GM12878 (cell line): ENCODE results near the gene MXD4. TPM values are rescaled to one million over a fixed set of nuclear protein-coding genes. Genes with fewer than 3 reads are reported as not detected.

Experiments used
- ATAC-seq: fragments of 200-7000 bp; cut with Tn5 transposase; 3 replicates; pipeline ENCODE4 v1.9.1; 2020; ENCODE audit warnings: mild to moderate bottlenecking, moderate library complexity
- BruUV-seq: library from RNA; stranded (reverse); fragments of 400-500 nt; replicated peaks from 2 replicates; lab custom pipeline; 2021; lab: Mats Ljungman, UMichigan
- CTCF ChIA-PET: fragments of 300-600 bp; sonication (Branson Sonifier 250); formaldehyde crosslinking; extraction: SDS; loops from one replicate; lab custom pipeline; 2021; ENCODE audit warnings: inconsistent platforms; lab: Yijun Ruan, JAX
- POLR2A ChIA-PET: fragments of 350-600 bp; formaldehyde crosslinking; extraction: SDS; loops from one replicate; lab custom pipeline; 2021; ENCODE audit warnings: inconsistent platforms; lab: Charles Lee
- RAD21 ChIA-PET: fragments of 300-600 bp; sonication (Branson Sonifier 250); formaldehyde crosslinking; loops from one replicate; lab custom pipeline; 2023; ENCODE audit warnings: antibody characterized with exemption; ENCODE audit not compliant: unreplicated experiment; lab: Charles Lee
- SMC1A ChIA-PET: fragments of 300-600 bp; sonication (Branson Sonifier 250); formaldehyde crosslinking; loops from one replicate; lab custom pipeline; 2023; ENCODE audit not compliant: unreplicated experiment, uncharacterized antibody; lab: Charles Lee
- DNase-seq: peaks from one replicate; pipeline ENCODE4 v3.0.0-alpha.2; 2011; ENCODE audit warnings: low read depth, low spot score
- FAIRE-seq: peaks from 3 replicates; lab custom pipeline; 2011; peaks lifted over from hg19 to GRCh38; lab: Jason Lieb, UNC
- H2AFZ ChIP-seq: 2 replicates; pipeline ENCODE4 v1.6.0; 2011; ENCODE audit warnings: low read depth, low read length, control low read depth; ENCODE audit not compliant: control insufficient read depth
- H3K27ac ChIP-seq: 2 replicates; pipeline ENCODE4 v1.5.1; 2011; ENCODE audit warnings: control low read depth; ENCODE audit not compliant: control insufficient read depth, insufficient read depth
- H3K27me3 ChIP-seq, 2 experiments: replicated peaks in 1 of 2; 2 replicates each; pipeline versions ENCODE4 v1.6.0 to v1.6.1; 2011; ENCODE audit warnings: low read length in 1 of 2; ENCODE audit not compliant: control insufficient read depth in 2 of 2, insufficient read depth in 2 of 2
- H3K36me3 ChIP-seq, 2 experiments: 2 replicates each; pipeline ENCODE4 v1.5.1; 2011; ENCODE audit warnings: low read length in 1 of 2; ENCODE audit not compliant: control insufficient read depth in 2 of 2, insufficient read depth in 2 of 2
- H3K4me1 ChIP-seq: 2 replicates; pipeline ENCODE4 v1.6.1; 2011; ENCODE audit warnings: mild to moderate bottlenecking, low read length, moderate library complexity, mixed read lengths; ENCODE audit not compliant: control insufficient read depth, insufficient read depth
- H3K4me2 ChIP-seq: 2 replicates; pipeline ENCODE4 v1.6.0; 2011; ENCODE audit warnings: control low read depth; ENCODE audit not compliant: control insufficient read depth, insufficient read depth
- H3K4me3 ChIP-seq: fragments of 200-600 bp; sonication (generic); 2 replicates; pipeline ENCODE4 v1.5.1; 2016
- H3K79me2 ChIP-seq: 2 replicates; pipeline ENCODE4 v1.6.0; 2011; ENCODE audit warnings: low read length; ENCODE audit not compliant: control insufficient read depth, insufficient read depth
- H3K9ac ChIP-seq: 2 replicates; pipeline ENCODE4 v1.8.0; 2011; ENCODE audit warnings: low read length, control low read depth, mixed read lengths; ENCODE audit not compliant: control insufficient read depth, insufficient read depth
- H3K9me3 ChIP-seq: replicated peaks from 3 replicates; pipeline ENCODE4 v1.5.1; 2011; ENCODE audit warnings: mild to moderate bottlenecking, low read length; ENCODE audit not compliant: control insufficient read depth, insufficient read depth
- H4K20me1 ChIP-seq: 2 replicates; pipeline ENCODE4 v1.6.0; 2011; ENCODE audit not compliant: control insufficient read depth, insufficient read depth
- BCL3 ChIP-seq: IDR thresholded peaks from 2 replicates; pipeline ENCODE4 v1.6.1; 2011; ENCODE audit warnings: borderline replicate concordance, low read depth, mild to moderate bottlenecking, moderate library complexity, low read length; ENCODE audit not compliant: insufficient read depth, poor library complexity, severe bottlenecking
- CBFB ChIP-seq: IDR thresholded peaks from 2 replicates; pipeline ENCODE4 v1.6.1; 2016; ENCODE audit warnings: antibody characterized with exemption, low read depth
- HDAC6 ChIP-seq: fragments of 200-600 bp; sonication (generic); IDR thresholded peaks from one replicate; pipeline ENCODE4 v1.8.0; 2017; ENCODE audit warnings: antibody characterized with exemption; ENCODE audit not compliant: unreplicated experiment
- IRF3 ChIP-seq: fragments of 450-650 bp; IDR thresholded peaks from 2 replicates; pipeline ENCODE4 v1.6.1; 2014; ENCODE audit warnings: mild to moderate bottlenecking
- KAT2A ChIP-seq: conservative IDR thresholded peaks from 2 replicates; pipeline ENCODE4 v1.6.1; 2011; ENCODE audit warnings: low read depth, low read length; ENCODE audit not compliant: control insufficient read depth
- MAX ChIP-seq: IDR thresholded peaks from 2 replicates; pipeline ENCODE4 v1.6.1; 2012; ENCODE audit warnings: low read depth, low read length, improper control_type of control experiment
- PAX5 ChIP-seq: IDR thresholded peaks from 2 replicates; pipeline ENCODE4 v1.6.1; 2011; ENCODE audit warnings: low read depth, low read length, borderline replicate concordance
- POU2F2 ChIP-seq: IDR thresholded peaks from 3 replicates; pipeline ENCODE4 v1.6.1; 2011; ENCODE audit warnings: low read depth, mild to moderate bottlenecking, low read length, borderline replicate concordance
- USF2 ChIP-seq: IDR thresholded peaks from 2 replicates; pipeline ENCODE4 v1.6.1; 2011; ENCODE audit warnings: low read depth, low read length, improper control_type of control experiment, borderline replicate concordance
- YY1 ChIP-seq: IDR thresholded peaks from 2 replicates; pipeline ENCODE4 v1.6.1; 2011; ENCODE audit warnings: low read depth, mild to moderate bottlenecking, low read length
- ZBTB4 ChIP-seq: fragments of 450-650 bp; formaldehyde crosslinking; IDR thresholded peaks from 2 replicates; pipeline ENCODE4 v1.4.0; 2022; ENCODE audit warnings: mild to moderate bottlenecking, moderate library complexity
- WGBS: methylation state at CpG from one replicate; pipeline ENCODE4 v1.1.6; 2016; ENCODE audit warnings: low lambda C conversion rate; ENCODE audit not compliant: insufficient replicate concordance, insufficient coverage; ENCODE audit errors: missing lambda C conversion rate; 5-methylcytosine and 5-hydroxymethylcytosine counted together
- in situ Hi-C: fragments of 300-500 bp; cut with MboI; formaldehyde crosslinking; loops from 9 replicates; pipeline ENCODE4 v1.14.3; 2018; ENCODE audit warnings: mixed read lengths
- intact Hi-C: fragments of 100-400 bp; cut with micrococcal nuclease; formaldehyde crosslinking; loops from one replicate; pipeline ENCODE4 v1.14.2; 2022; ENCODE audit not compliant: unreplicated experiment
- polyA plus RNA-seq, 11 experiments: library from polyadenylated mRNA; depleted of rRNA in 4 of 11; unstranded in 6 of 11; stranded (reverse) in 5 of 11; fragments of >200 nt; fragmentation: Nextera tagmentation in 4 of 11; fragmentation: Illumina TruSeq in 1 of 11; extraction: Ambion mirVana in 4 of 11; extraction: Trizol in 1 of 11; gene quantifications; 1 replicate in 1 of 11; 2 replicates in 10 of 11; pipeline versions ENCODE4 v1.2.1 to v1.2.3, GENCODE V29; 2011 to 2016; ENCODE audit warnings: inconsistent platforms in 2 of 11, missing spikeins in 2 of 11, low read depth in 1 of 11
- total RNA-seq, 4 experiments: library from RNA; depleted of rRNA in 3 of 4; stranded (reverse); fragments of >200 nt in 3 of 4; fragmentation: Illumina TruSeq in 1 of 4; extraction: Trizol in 1 of 4; gene quantifications; 2 replicates each; pipeline versions ENCODE4 v1.2.1 to v1.2.3, GENCODE V29; 2013 to 2021

MXD4 gene
- total and polyA plus RNA-seq, 10 of the 15 experiments (the other 5 are each of a cell fraction or from before 2014, with no cell fraction given), result 0.21 to 25.6 (median 5.2) TPM

- no peak overlapping the region for H2AFZ ChIP-seq
- in situ Hi-C loops (no loop called here), intact Hi-C loops (no loop called here)
- no peak overlapping the region for H3K27ac ChIP-seq
- no peak overlapping the region for H3K9ac ChIP-seq
- TF ChIP-seq CBFB, result no peak
- TF ChIP-seq YY1, result no peak
- TF ChIP-seq ZBTB4 (CRISPR knock-in tag), result no peak
- no peak for TF ChIP-seq USF2
- no peak for TF ChIP-seq POU2F2
- no peak for TF ChIP-seq IRF3
- no peak for TF ChIP-seq BCL3
- no peak for TF ChIP-seq MAX
- no peak for TF ChIP-seq KAT2A
- TF ChIP-seq PAX5, result no peak
- no peak for TF ChIP-seq HDAC6
- ChIA-PET POLR2A (no interaction called here), SMC1A (no interaction called here), RAD21 (no interaction called here), CTCF (no interaction called here)
- no peaks in the 10 kb centered on the region for H4K20me1 ChIP-seq
- no peaks in the 10 kb centered on the region; the same call in 2 of the 3 replicates for H3K9me3 ChIP-seq
- 74% methylated on average over 38 of the region's 41 CpGs for WGBS
- no peak overlapping the region for H3K4me3 ChIP-seq
- no peaks in the 10 kb centered on the region for H3K36me3 ChIP-seq
- no peak for FAIRE-seq
- H3K4me1 ChIP-seq, result no peaks in the 10 kb centered on the region; the same call in 1 of the 2 replicates
- no peaks in the 10 kb centered on the region for H3K79me2 ChIP-seq
- H3K4me2 ChIP-seq, result no peak overlapping the region
- BruUV-seq, result no TSS peak
- ATAC-seq, result no peak
- H3K27me3 ChIP-seq, result no peaks in the 10 kb centered on the region
- DNase-seq, result no peak
These were observed 43.1 kb upstream of the MXD4 start for GRCh38 chr4:2304877-2305561.
